ENCODE measurements around the gene PMVK. TPM values are rescaled to one million over a fixed set of nuclear protein-coding genes. Genes with fewer than 3 reads are reported as not detected.

PMVK gene
- total RNA-seq, 1 experiment from 2014 or later, result 24.0 TPM

GRCh38 chr1:154972213-154972516 lies 35.6 kb upstream of the PMVK start:
- Histone ChIP-seq H3K9ac (ENCODE audit: low read length) (peak overlapping the region; percentile 86), H3K36me3 (ENCODE audit: control insufficient read depth in 1 of 2, insufficient read depth in 2 of 2, low read length in 2 of 2) (peaks cover 7 to 21% of the 10 kb centered on the region in 2 experiments; a peak in 2 of 4 replicates), H3K4me2 (ENCODE audit: low read length) (peak overlapping the region; percentile 90), H3K4me3 (replicated peaks in 1 of 2; ENCODE audit: low read depth in 1 of 2, low read length in 2 of 2) (peak overlapping the region; percentile 61 to 70), H3K27ac (ENCODE audit: low read depth, low read length) (peak overlapping the region; percentile 86), H3K79me2 (ENCODE audit: insufficient read depth, low read length) (peaks cover 88% of the 10 kb centered on the region), H3K9me2 (ENCODE audit: insufficient read depth) (no peaks in the 10 kb centered on the region), H4K20me1 (ENCODE audit: insufficient read depth) (no peaks in the 10 kb centered on the region), H2AFZ (ENCODE audit: low read depth, low read length, poor library complexity, severe bottlenecking) (no peak overlapping the region), H3K9me3 (ENCODE audit: control insufficient read depth in 1 of 2, insufficient read depth in 1 of 2, low read depth in 1 of 2, low read length in 2 of 2) (no peaks in the 10 kb centered on the region), H3K27me3 (ENCODE audit: insufficient read depth, low read length) (no peaks in the 10 kb centered on the region), H3K4me1 (ENCODE audit: control insufficient read depth in 1 of 2, insufficient read depth in 2 of 2, low read length in 2 of 2) (peaks cover 40 to 62% of the 10 kb centered on the region in 2 experiments)
- BruUV-seq (replicated peaks), result no TSS peak
- RAD21 ChIA-PET (ENCODE audit: low non-redundant PET in 1 of 2, low total read pairs in 2 of 2, uncharacterized antibody in 2 of 2, unreplicated experiment in 2 of 2), result no interaction called here
- intact Hi-C loops (cut with micrococcal nuclease), result loop anchor here (5.0 kb wide), 2 partner anchors 90 to 165 kb away; partner anchors contain the start of genes EFNA4 and SLC50A1
- POLR2A ChIA-PET, result interaction anchor here (0.6 to 5.4 kb wide), 13 partner anchors 8 to 87 kb away, joined by 3 to 46 read pairs (median 4); partner anchors contain the start of genes FLAD1, PBXIP1, PYGO2 and ZBTB7B
- no peak for DNase-seq (ENCODE audit: low read depth, low spot score)
- TF ChIP-seq POLR2A (IDR thresholded peaks at IDR 0.05; ENCODE audit: borderline replicate concordance, extremely low read depth, insufficient read depth, insufficient read length) (no peak), CEBPB (IDR thresholded peaks at IDR 0.05; ENCODE audit: low read depth) (no peak), MAX (IDR thresholded peaks at IDR 0.05) (no peak)
- CTCF ChIA-PET, result interaction anchor here (0.7 to 2.6 kb wide), 3 partner anchors 27 to 113 kb away, joined by 5 to 14 read pairs (median 7); no protein-coding TSS in a partner anchor
- ATAC-seq, result no peak

- CTCF ChIA-PET, result interaction anchor here (0.7 to 2.6 kb wide), 9 partner anchors 10 to 114 kb away, joined by 3 to 15 read pairs (median 5); partner anchors contain the start of genes ADAM15 and PYGO2
- H3K9ac ChIP-seq (ENCODE audit: low read length), result peak overlapping the region; percentile 86
- peaks cover 88% of the 10 kb centered on the region for H3K79me2 ChIP-seq (ENCODE audit: insufficient read depth, low read length)
- ATAC-seq (no peak), DNase-seq (ENCODE audit: low read depth, low spot score) (no peak)
- H3K36me3 ChIP-seq (ENCODE audit: control insufficient read depth in 1 of 2, insufficient read depth in 2 of 2, low read length in 2 of 2), result peaks cover 9 to 27% of the 10 kb centered on the region in 2 experiments; a peak in 3 of 4 replicates
- H2AFZ ChIP-seq (ENCODE audit: low read depth, low read length, poor library complexity, severe bottlenecking), result no peak overlapping the region
- H3K4me3 ChIP-seq (replicated peaks in 1 of 2; ENCODE audit: low read depth in 1 of 2, low read length in 2 of 2), result peak overlapping the region; percentile 40 to 70
- no peaks in the 10 kb centered on the region for H4K20me1 ChIP-seq (ENCODE audit: insufficient read depth)
- no peaks in the 10 kb centered on the region for H3K9me3 ChIP-seq (ENCODE audit: control insufficient read depth in 1 of 2, insufficient read depth in 1 of 2, low read depth in 1 of 2, low read length in 2 of 2)
- peaks cover 38 to 58% of the 10 kb centered on the region in 2 experiments for H3K4me1 ChIP-seq (ENCODE audit: control insufficient read depth in 1 of 2, insufficient read depth in 2 of 2, low read length in 2 of 2)
- RAD21 ChIA-PET (ENCODE audit: low non-redundant PET in 1 of 2, low total read pairs in 2 of 2, uncharacterized antibody in 2 of 2, unreplicated experiment in 2 of 2), result interaction anchor here in 1 of 2 experiments (0.7 kb wide), 1 partner anchor 114 kb away, joined by 3 read pairs; no protein-coding TSS in a partner anchor
- intact Hi-C loops (cut with micrococcal nuclease), result loop anchor here (5.0 kb wide), 2 partner anchors 91 to 166 kb away; partner anchors contain the start of genes EFNA4 and SLC50A1
- TF ChIP-seq EZH2 (IDR thresholded peaks at IDR 0.05), result no peak
- TF ChIP-seq FOSL1 (IDR thresholded peaks at IDR 0.05; ENCODE audit: low read depth), result no peak
- TF ChIP-seq YY1 (IDR thresholded peaks at IDR 0.05; ENCODE audit: extremely low read depth, insufficient replicate concordance, low read depth, low read length), result no peak
- no peak for TF ChIP-seq JUND (IDR thresholded peaks at IDR 0.05)
- no peak for TF ChIP-seq EZH2phosphoT487 (IDR thresholded peaks at IDR 0.05; ENCODE audit: borderline replicate concordance)
- TF ChIP-seq RAD21 (IDR thresholded peaks at IDR 0.05; ENCODE audit: low read depth), result no peak
- TF ChIP-seq ATF3 (IDR thresholded peaks at IDR 0.05), result no peak
- TF ChIP-seq SP1 (IDR thresholded peaks at IDR 0.05; ENCODE audit: low read depth), result no peak
- no peak for TF ChIP-seq POLR2AphosphoS5 (IDR thresholded peaks at IDR 0.05; ENCODE audit: low read depth, low read length)
- no peak for TF ChIP-seq EGR1 (IDR thresholded peaks at IDR 0.05; ENCODE audit: low read depth)
- TF ChIP-seq REST (IDR thresholded peaks at IDR 0.05; ENCODE audit: low read depth), result no peak
- TF ChIP-seq CEBPB (IDR thresholded peaks at IDR 0.05; ENCODE audit: low read depth), result no peak
- no peak for TF ChIP-seq SRF (IDR thresholded peaks at IDR 0.05; ENCODE audit: low read depth)
- TF ChIP-seq POLR2A (IDR thresholded peaks at IDR 0.05; ENCODE audit: borderline replicate concordance, extremely low read depth, insufficient read depth, insufficient read length), result no peak
- no peak for TF ChIP-seq CBX3 (IDR thresholded peaks at IDR 0.05; ENCODE audit: low read depth)
- no peak for TF ChIP-seq ELF1 (IDR thresholded peaks at IDR 0.05; ENCODE audit: borderline replicate concordance, low read depth)
- H3K27me3 ChIP-seq (ENCODE audit: insufficient read depth, low read length), result no peaks in the 10 kb centered on the region
- no TSS peak for BruUV-seq (replicated peaks)
- H3K27ac ChIP-seq (ENCODE audit: low read depth, low read length), result peak overlapping the region; percentile 86
- H3K4me2 ChIP-seq (ENCODE audit: low read length), result peak overlapping the region; percentile 90
- POLR2A ChIA-PET, result interaction anchor here (0.6 to 5.4 kb wide), 17 partner anchors 7 to 88 kb away, joined by 3 to 46 read pairs (median 5); partner anchors contain the start of genes FLAD1, PBXIP1 and PYGO2
- H3K9me2 ChIP-seq (ENCODE audit: insufficient read depth), result no peaks in the 10 kb centered on the region
Observed at GRCh38 chr1:154971341-154971998, 35.0 kb upstream of the PMVK start.

All from HCT116 (cell line).